Kidney glomerular epithelial cell (primary cell): ENCODE results near the gene GATA2.

Source experiments
- DNase-seq: peaks from one replicate; lab custom pipeline; 2025; lab: John Stamatoyannopoulos, UW

Gene GATA2

DNA sequence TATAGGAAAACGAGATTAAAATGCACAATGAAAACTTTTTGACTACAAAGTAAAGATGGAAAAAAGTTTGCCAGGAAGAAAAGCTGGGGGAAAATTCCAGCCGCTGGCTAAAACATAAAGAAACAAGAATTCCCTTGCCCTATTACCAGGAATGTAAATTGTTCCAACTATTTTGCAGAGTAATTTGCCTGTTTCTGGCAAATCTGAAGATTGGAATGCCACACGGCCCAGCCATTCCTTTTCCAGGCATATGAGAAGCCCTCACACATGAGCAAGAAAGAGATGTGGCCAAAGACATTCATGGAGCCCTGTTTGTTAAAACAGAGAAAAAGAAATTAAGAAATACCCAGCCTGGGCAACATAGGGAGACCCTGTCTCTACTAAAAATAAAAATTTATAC is 8.4 kb upstream of the GATA2 start:
- no peak for DNase-seq

GRCh38 chr3:128500556-128500955 is 7.6 kb upstream of the GATA2 start:
- DNase-seq = no peak

DNA sequence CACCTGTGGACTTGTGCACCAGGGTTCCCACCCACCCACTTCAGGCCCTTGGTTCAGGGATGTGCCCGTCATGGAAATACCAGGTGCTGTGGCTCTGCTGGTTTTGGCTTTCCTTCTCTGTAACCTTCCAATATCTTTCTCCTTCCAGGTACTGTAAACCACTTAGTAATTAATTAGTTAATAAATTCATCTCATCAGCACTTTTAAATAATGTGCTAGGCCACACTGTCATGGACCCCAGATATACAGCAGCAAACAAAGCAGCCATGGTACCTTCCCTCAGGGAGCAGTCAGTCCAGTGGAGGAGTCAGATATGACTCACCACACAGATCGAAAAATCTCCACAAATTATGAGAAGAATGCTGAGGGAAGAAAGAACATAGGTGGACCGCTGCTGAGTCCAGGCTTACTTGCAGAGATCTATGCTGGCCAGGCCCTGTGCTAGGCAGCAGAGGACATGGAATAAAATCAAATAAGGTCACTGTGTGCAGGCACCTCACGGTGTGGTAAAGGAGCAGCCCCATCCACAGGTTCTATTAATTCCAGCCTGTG is 6.8 kb upstream of the GATA2 start:
- DNase-seq = no peak

- no peak for DNase-seq
These were observed 6.0 kb upstream of the GATA2 start for GRCh38 chr3:128498901-128499530.

GRCh38 chr3:128498127-128498626 is 5.2 kb upstream of the GATA2 start:
- no peak for DNase-seq

DNA sequence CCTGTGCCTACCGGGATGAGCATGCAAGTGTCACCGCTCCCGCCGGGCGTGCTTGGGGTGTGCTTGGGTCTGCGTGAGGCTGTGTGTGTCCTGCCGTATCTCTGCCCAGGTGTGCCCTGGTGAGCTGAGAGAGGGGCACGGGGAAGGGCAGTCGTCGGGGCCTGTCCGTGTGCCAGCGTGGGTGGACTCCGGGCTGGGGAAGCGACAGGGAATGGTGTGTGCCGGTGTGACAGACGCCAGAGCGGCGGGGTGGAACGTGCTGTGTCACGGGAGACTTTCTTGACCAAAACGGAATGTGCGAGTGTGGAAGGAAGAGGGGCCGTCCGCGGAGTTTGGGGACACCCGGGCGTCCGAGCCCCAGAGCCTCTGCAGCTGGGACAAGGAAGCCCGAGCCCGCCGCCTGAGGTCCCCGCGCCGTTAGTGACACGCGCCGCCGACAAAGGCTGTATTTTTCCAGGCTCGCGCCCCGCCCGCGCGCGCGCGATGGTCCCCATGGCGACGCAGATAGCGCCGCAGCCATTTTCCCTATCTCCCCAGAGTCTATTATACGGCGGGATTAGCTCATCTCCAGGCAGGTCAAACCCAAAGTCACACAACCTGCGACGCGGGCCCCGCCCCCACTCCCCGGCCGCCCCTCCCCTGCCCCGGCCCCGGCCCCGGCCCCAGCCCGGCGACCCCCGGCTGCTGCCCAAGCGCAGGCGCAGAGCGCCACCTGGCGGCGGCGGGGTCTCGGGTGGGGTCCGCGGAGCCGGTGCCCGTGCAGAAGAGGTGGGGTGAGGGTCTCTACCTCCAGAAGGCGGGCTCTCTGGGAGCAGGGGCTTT is 4.5 kb upstream of the GATA2 start:
- no peak for DNase-seq

- DNase-seq = no peak
These were observed 3.8 kb upstream of the GATA2 start for GRCh38 chr3:128496602-128497304.

- no peak for DNase-seq
These were observed 3.1 kb upstream of the GATA2 start for GRCh38 chr3:128496019-128496601.

- no peak for DNase-seq
These were observed 2.5 kb upstream of the GATA2 start for GRCh38 chr3:128495435-128495970.

GRCh38 chr3:128494367-128494650 is 1.3 kb upstream of the GATA2 start:
- no peak for DNase-seq

GRCh38 chr3:128493570-128494366 is 767 bp upstream of the GATA2 start:
- DNase-seq = no peak

DNA sequence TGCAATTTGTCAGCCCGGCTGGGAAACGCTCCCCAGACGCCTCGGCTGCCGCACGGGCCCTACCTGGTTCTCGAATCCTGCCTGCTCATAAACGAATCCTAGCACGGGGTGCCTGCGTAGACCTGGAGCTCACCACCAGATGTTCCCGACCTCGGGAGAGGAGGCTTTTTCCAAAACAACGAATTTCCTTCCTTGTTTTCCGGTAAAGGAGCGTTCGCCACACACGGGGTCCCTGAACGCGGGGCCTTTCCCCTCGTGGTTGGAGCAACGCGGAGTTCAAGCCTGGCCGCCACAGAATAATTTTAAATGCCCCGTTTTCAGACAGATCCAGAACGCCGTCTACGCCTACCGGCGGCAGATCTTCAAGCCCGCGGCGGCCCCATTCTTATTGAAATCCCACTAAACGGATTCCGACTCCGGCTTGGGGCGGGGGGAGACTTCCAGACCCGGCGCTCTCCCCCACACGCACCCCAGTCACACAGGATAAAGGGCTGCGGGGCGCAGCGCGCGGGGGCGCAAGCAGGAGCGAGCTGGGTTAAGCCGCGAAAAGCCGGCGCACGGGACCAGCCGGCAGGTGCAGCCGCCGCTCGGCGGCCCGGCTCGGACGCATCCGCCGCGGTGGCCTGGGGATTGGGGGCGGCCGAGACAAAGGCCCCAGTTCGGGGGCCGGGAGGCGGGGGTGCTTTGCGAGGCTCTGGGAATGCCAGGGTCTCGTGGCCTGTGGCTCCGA is 895 bp downstream of the GATA2 start:
- DNase-seq = no peak

GRCh38 chr3:128491691-128491940 is 1.4 kb downstream of the GATA2 start:
- no peak for DNase-seq

DNA sequence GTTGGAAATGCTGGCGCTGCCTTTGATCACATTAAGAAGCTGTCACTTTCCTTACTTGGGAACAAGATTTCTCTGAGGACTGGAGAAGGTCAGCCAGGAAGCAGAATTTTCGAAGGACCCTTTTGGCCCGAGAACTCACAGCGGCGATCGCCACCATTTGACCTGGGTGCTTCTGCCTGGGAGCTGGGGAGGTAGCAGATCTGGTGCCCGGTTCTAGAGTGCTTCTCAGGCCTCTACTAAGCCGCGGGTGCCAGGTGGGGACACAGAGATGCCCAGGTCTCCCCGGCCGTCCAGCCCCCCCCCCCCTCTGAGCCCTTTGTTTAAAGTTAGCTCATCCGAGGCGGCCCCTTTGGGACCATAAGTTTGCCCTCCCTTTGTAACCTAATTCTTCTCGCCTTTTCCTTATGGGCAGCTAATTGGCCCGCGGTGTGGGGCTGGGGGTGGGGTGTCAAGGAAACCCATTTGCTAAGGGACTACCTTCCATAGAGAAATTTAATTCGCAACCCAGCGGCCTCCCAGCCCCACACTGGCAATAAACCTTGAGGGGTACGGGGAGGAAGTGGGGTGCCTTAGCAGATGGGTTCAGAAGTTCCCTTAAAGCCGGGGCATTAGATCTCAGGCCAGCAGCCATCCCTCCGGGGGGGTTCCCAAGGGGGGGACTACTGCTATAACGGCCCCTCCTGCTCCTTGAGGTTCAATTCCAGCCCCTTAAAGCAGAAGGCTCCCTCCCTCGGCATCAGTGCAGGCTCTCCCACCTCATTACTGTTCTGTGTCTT is 1.9 kb downstream of the GATA2 start:
- no peak for DNase-seq

- DNase-seq = no peak
These were observed 2.4 kb downstream of the GATA2 start for GRCh38 chr3:128490650-128490914.

DNA sequence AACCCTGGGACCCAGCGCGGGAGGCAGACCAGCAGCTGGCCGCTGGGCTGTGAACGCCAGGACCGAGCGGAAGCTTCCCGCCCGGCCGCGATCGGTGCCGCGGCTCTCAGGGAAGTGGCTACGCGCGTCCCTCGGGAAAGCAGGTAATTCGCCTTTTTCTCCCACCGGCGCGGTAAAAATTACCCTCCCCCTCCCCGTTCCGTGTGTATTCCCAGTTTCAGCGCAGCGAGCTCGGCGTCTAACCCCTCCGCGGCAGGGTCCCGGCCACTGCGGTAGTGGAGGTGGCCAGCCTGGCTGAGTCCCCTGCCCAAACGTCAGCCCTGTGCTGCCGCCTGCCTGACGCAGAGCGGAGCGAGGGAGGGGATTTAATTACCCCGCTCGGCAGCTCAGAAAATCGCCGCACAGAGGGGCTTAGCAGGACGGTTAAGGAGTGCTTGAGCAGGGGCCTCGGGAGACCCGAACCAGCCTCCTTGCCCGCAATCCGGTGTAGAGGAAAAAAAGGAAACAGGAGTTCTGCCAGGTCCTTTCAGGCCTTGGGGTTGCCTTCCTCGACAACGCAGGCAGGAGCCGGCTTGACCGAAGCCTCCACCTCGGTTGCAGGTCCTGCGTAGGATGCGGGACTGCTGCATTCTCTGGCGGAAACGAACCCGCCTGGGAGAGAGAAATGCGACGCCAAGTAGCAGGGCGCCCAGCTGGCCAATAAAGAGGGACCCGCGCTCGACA is 2.9 kb downstream of the GATA2 start:
- DNase-seq = no peak

DNA sequence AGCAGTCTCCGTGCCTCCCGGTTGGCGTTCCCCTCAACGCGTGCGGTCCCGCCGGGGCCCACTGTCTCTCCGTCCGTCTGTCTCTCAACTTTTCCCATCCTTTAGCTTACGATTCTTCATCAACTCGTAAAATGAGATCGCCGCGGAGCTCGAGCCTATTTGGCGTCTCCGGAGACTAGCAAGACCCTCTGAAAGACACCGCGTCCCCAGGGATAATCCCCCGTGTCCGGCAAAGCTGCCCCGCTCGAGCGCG is 3.4 kb downstream of the GATA2 start:
- DNase-seq = no peak

- no peak for DNase-seq
These were observed 3.9 kb downstream of the GATA2 start for GRCh38 chr3:128488991-128489673.

DNA sequence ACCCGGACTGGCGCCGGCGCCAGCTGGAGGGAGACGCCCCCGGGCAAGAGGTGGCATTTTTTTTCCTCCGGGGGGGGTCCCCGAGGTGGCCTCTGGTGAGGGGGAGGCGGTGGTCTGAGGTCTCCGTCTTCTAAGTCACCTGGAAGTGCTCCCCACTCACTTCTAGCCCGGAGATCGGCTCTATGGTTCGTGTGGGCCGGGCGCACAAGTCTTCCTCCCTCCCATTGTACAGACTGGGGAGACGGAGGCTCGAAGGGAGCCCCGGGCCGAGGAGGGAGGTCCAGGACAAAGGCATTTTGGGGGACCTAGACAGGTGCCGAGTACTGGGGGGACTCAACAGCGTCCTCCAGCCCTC is 4.4 kb downstream of the GATA2 start:
- no peak for DNase-seq
